Islet precursor cell (in vitro differentiated cells): ENCODE measurements around the gene LSM7.

Experiments used
- DNase-seq: peaks from one replicate; pipeline ENCODE4 v3.0.0-alpha.2; 2018

The LSM7 gene

GRCh38 chr19:2320049-2320448, 8.3 kb downstream of the LSM7 start:
- DNase-seq, result no peak

- DNase-seq, result no peak
Observed at GRCh38 chr19:2319551-2319950, 8.8 kb downstream of the LSM7 start.

DNA sequence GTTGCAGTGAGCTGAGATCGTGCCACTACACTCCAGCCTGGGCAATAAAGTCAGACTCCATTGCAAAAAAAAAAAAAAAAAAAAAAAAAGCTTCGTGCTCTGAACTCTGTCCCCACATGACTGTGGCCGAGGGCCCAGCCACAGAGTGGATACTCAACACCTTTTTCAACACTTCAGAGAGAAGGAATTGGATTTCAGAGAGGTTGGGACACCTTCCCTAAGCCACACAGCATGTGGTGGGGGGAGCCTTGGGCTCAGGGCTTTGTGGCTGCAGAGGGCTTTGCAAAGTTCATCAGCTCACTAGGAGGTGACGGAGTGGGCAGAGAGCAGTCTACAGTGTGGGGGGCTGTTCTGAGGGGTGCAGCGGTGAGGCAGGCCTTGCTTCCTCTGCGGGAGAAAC, 9.5 kb downstream of the LSM7 start:
- no peak for DNase-seq

GRCh38 chr19:2317756-2318155, 10.6 kb downstream of the LSM7 start:
- no peak for DNase-seq

GRCh38 chr19:2317300-2317699, 11.1 kb downstream of the LSM7 start:
- no peak for DNase-seq

GRCh38 chr19:2315818-2316353, 12.5 kb downstream of the LSM7 start:
- DNase-seq, result peak; percentile 82

GRCh38 chr19:2315121-2315817, 13.1 kb downstream of the LSM7 start:
- DNase-seq, result no peak

- no peak for DNase-seq
Observed at GRCh38 chr19:2312820-2313501, 15.4 kb downstream of the LSM7 start.

DNA sequence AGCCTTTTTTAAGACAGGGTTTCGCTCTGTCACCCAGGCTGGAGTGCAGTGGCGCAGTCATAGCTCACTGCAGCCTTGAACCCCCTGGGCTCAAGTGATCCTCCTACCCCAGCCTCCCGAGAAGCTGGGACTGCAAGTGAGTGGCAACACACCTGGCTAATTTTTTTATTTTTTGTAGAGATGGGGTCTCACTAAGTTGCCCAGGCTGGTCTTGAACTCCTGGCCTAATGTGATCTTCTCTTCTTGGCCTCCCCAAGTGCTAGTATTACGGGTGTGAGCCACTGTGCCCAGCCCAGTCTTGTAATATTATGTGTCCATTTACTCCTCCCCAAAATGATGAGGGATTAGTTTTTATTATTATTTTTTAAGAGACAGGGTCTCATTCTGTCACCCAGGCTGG, 17.3 kb downstream of the LSM7 start:
- no peak for DNase-seq

DNA sequence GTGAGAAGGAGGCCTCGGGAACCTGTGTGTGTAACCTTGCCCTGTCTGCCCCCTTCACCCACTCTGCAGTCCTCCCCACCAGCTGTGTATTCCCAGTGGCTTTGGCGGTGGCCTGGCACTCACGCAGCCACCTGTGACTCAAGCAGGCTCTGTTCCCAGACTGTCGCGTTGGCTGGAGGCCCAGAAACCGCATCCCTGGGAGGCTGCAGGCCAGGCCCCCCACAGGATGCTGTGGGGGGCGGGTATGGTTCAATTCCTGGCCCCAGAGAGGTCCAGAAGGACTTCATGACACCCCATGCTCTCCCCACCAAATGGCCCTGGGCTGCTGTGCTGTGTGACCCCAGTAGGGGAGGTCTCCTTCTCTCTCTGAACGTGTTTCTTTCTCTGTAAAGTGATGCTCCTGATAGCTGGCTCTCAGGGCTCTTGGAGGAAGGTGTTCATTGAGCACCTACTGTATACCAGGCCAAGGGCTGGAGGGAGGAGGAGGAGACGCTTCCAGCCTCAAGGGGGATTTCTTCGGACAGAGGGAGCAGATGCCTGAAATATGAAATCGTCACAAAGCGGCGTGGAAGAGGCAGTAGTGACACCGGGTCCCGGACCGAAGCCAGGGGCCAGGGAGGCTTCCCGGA, 18.5 kb downstream of the LSM7 start:
- no peak for DNase-seq

GRCh38 chr19:2308114-2308556, 20.3 kb downstream of the LSM7 start, which contains the start of gene LINGO3:
Gene LINGO3 (minus strand): TSS chr19:2308154. CDS start chr19:2291776, 16,378 bp downstream.
- DNase-seq, result no peak

- no peak for DNase-seq
Observed at GRCh38 chr19:2307518-2308012, 20.8 kb downstream of the LSM7 start.

DNA sequence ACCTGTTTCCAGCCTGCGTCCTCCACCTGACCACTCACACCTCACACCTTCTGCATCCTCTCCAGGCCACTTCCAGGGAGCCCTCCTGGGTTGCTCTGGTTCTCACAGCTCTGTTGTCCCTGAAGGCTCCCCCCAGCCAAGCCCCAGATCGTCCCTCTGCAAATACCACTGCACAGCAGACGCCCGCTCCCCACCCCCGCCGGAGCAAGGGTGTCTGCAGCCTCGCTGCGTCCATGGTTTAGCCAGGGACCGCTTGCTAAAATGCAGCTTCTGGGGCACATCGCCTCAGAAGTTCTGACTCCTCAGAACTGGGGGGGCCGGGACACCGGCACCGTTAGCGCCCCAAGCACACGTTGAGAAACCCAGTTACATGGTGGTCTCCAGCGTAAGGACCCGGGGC, 21.4 kb downstream of the LSM7 start:
- DNase-seq, result no peak

DNA sequence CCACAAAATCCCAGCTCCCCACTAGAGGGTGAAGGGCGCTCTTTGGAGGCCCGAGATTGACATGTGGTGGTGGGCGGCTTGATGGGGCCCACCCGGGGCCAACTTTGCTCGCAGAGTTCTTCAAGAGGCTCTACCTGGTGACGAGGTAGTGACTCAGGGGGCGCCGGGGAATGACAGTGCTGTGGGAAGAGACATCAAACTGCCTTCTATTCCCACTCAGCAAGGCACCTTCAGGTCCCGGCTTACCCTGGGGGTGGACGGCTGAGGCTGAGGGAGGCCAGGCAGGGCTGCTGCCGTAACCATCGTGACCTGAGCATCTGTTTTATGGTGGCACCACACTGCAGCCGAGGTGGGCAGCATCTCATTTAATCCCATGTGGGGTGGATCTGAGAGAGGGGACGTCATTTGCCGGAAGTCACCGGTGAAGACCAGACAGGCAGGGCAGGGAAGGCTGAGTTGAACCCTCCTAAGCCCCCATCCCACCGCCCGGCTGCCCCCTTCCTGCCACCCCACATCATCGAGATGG, 22.0 kb downstream of the LSM7 start:
- no peak for DNase-seq

- no peak for DNase-seq
Observed at GRCh38 chr19:2305452-2306280, 22.7 kb downstream of the LSM7 start.

DNA sequence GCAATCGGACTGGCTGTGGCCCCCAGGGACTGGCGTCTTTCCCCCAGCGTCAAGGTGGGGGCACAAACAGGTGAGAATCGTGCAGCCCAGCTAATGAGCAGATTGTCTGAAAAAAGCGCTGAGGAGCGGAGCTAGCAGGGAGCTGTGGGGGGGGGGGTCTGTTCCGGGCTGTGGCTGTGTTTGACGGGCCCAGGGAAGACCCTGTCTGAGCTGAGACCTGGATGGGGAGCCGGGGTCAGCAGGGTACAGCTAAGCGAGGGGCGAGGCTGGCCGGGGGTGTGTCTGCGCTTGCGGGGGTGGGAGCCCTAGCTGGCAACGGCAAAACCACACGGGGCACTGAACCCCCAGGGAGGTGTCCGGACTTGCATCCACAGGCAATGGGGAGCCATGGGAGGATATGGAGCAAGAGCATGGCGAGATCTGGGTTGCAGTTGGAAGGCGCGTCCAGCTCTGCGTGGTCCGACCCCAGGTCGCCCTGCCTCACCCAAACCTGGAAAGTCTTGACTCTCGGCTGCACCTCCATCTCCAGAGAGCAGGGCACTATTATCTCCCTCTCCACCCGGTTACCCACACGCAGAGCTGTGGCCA, 25.1 kb downstream of the LSM7 start:
- DNase-seq, result no peak

GRCh38 chr19:2302319-2303210, 25.8 kb downstream of the LSM7 start:
- no peak for DNase-seq

DNA sequence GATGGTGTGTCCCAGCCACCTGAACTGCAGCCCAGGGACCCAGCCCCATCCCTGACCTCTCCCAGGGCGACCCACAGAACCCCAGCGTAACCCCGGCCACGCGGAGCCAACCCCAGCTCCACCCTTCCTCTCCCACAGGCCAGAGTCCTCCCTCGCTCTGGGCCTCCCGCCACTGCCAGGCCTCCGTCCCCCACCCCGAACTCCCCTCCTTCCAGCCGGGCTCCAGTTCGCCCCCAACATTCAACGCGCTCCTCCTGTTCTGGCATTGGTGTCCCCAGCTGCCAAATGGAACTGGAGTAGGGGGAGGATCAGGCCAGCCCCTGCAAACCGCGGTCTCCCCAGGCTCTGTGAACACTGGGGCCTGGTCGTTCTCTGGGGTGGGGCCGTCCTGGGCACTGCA, 27.9 kb downstream of the LSM7 start:
- no peak for DNase-seq

DNA sequence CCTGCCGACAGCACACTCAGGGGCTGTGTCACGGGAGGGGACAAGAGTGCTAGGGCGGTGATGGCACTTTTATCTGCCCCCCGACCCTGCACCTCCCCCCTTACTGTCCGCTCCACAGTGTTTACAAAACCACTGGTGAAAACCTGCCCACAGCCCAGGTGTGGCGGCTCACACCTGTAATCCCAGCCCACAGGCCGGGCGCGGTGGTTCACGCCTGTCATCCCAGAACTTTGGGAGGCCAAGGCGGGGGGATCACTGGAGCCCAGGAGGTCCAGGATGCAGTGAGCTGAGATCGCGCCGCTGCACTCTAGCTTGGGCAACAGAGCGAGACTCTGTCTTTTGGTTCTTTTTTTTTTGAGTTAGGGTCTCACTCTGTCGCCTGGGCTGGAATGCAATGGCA, 32.2 kb downstream of the LSM7 start:
- DNase-seq, result no peak

DNA sequence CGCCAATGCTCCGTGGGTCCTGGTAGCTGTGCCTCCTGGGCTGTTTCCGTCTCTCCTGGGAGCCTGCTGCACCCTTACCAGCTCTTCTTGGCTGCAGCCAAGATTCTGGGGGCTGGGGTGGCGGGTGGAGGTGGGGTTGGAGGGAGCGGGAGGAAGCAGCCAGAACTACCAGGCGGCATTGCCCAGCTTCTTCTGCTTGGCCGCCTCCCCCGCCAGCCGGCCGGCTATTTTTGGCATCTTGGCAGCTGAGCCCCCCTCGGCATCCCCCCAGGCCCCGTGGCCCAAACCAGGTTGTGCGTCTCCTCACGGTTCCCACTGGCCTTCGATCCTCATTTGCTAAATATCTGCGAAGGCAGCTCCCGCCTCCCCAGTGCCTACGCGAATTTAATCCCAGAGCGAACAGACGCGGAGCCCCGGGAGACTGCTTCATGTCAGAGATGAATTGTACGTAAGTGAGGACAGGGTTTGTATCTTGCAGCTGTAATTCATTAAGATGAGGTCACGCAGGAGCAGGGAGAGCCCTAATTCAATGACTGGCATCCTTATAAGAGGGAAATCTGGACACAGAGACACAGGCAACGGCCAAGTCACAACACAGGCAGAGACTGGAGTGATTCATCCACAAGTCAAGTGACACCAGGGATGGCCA, 33.6 kb downstream of the LSM7 start:
- no peak for DNase-seq
